CD4-positive, alpha-beta T cell treated with Interleukin-15 for 4 hours (primary cell): ENCODE results near the gene NFATC2.

Experiments
- DNase-seq: peaks from one replicate; pipeline ENCODE4 v3.0.0-alpha.2; 2020; ENCODE audit warnings: low spot score

NFATC2 gene

GRCh38 chr20:51388756-51389542 lies 153.6 kb downstream of the NFATC2 start:
- DNase-seq, result no peak

DNA sequence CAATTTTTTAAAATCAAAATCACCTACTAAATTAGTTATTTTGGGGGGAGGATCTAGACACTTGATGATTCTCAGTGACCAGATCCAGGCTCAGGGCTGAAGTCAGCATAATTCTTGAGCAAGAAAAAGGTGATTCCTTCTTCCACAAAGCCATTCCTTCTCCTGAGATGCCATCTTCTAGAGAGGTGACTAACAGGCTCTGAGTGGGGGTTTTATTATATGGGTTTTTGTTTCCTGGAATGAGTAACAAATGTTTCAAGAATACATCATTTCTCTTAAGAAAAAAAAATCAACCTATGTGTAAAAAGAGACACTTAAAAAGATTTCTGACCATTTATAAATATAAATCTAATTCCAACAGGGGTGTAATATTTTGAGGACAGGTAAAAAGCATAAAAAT lies 154.3 kb downstream of the NFATC2 start:
- no peak for DNase-seq

- DNase-seq, result no peak
Observed at GRCh38 chr20:51387125-51387875, 155.2 kb downstream of the NFATC2 start.

DNA sequence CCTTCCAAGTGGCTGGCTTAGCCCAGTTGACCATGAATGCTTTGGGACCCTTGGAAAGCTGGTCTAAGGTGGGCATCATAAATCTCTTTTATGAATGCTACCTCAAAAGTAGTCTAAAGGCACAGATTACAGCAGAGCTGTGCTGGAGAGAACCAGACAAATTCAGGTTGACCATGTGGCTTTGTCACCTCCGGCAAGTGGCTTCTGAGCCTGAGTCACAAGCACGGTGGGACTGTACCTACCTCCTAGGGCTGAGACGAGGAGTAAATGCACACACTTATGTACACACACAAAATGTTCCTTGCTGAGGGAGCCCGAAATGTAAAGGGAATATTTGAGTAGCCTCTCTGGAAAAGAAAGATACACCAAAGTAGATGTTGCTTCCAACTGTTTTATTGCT lies 155.9 kb downstream of the NFATC2 start:
- DNase-seq, result peak; percentile 62

- peak; percentile 41 for DNase-seq
Observed at GRCh38 chr20:51385646-51386530, 156.6 kb downstream of the NFATC2 start.

DNA sequence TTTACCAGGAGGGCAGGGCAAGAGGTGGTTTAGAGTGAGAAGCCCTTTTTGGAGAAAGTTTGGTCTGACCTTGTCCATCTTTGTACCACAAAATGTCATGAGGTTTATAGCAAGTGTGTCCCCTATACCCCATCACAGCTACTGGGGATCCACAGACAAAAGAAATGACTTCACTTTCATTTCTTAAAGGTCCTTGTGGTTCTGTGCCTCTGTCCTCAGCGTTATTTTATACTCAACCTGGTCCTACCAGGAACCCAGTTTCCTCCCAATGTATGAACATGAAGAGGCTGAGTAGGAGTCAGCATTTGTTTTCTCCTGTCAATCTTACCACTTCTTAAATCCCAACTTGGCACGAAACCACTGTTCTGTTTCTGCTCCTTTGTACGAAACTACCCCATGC lies 157.6 kb downstream of the NFATC2 start:
- no peak for DNase-seq

- DNase-seq, result no peak
Observed at GRCh38 chr20:51383891-51384510, 158.5 kb downstream of the NFATC2 start.

DNA sequence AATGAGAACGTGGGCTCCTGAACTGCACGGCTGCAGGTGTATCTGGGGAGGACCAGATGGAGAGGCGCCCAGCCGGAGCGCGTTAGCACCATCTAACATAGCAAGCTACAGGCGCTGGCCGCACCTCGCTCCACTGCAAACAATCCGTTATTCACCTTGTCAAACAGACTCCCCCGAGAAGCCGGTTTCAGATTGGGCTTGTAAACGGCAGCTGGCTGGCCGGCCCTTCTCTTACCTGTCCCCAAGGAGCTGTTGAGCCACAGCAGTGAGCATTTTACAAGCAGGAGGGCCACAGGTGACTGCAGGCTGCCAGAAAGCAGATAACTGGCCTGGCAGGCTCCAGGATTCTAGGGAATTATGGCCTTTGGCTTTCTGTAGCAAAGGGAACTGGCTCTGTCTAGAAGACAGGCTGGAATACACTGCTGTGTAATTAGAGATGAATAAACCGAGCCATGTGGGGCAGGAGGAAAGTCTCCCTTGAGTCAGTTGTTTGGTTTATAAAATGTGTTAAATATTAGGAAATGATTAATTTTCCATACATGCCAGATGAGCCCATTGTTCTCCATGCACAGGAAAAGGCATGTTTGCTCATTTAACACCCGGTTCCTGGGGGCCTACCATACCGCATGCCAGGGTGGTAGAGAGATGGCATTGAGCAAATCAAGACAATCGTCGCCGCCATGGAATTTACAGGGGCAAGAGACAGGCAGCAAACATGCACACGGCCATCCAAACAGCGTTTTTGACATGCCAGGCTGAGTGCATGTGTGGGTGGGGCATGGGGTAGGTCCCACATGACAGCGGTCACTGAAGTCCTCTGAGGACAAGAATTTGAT lies 159.3 kb downstream of the NFATC2 start:
- DNase-seq, result no peak

- DNase-seq, result no peak
Observed at GRCh38 chr20:51382111-51382985, 160.2 kb downstream of the NFATC2 start.

- DNase-seq, result no peak
Observed at GRCh38 chr20:51381557-51381956, 161.0 kb downstream of the NFATC2 start.

DNA sequence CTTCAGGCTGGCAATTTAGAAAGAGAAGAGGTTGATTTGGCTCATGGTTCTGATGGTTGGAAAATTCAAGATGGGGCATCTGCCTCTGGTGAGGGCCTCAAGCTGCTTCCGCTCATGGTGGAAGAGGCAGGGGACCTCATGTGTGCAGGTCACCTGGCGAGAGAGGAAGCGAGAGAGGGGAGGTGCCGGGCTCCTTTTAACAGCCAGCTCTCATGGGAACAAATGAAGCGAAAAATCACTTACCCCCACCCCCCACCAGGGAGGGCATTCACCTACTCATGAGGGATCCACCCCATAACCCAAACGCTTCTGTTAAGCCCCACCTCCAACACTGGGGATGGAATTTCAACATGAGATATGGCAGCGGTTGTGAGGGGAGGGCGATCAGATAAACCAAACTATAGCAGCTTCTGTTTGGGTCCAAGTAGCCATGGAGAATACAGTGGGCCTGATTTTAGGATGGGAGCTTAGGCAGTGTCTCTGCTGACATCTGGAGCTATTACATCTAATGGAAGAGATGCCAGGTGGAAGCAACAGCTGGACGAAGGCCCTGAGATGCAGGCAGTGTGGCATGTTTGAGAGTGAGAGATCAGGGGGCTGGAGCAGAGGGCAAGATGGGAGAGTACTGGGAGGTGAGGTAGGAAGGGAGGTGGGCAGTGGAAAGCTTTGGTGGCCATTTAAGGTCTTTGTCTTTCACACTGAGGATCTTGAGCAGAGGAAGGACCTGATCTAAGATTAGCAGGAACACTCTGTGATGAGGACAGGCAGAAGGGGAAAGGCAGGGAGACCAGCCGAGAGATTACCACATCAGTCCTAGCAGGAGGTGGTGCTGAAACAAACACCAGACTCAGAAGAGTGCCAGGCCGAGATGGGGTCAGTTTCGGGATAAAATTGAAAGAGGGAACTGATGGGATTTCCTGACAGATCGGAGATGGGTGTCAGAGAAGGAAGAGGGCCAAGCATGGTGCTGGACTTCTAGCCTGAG lies 161.8 kb downstream of the NFATC2 start:
- DNase-seq, result no peak

GRCh38 chr20:51379601-51380341 lies 162.7 kb downstream of the NFATC2 start:
- DNase-seq, result no peak

DNA sequence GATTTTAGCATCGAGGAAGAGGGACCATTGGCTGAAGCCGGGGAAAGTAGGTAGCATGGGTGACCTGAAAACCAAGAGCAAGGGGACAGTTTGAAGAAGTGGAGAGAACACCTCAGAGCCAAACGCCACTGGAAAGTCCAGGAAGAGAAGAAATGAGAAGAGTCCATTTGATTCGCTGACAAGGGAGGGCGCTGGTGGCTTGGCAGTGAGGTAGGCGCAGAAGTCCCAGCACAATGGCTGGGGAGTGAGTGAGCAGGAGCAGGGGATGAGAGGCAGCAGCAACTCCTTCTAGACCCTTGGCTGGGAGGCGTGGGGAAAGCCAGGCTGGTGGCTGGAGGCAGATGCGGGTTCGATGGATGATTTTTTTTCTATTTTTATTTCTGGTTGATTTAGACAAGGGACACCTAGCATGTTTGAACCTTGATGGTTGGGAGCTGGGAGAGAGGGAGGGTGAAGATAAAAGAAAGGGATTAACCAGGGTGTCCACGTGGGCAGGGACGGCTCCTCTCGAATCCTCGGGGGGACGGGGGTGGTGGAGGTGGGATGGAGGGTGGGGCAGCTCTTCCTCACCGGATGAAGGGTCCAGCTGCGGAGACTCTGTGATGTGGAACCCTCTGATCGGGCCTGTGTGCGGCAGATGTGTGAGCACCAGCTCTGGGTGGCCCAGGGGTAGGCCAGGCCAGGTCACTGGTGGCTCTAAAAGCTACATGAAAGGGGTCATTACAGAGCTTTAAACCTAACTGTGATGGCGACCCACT lies 164.2 kb downstream of the NFATC2 start:
- no peak for DNase-seq

DNA sequence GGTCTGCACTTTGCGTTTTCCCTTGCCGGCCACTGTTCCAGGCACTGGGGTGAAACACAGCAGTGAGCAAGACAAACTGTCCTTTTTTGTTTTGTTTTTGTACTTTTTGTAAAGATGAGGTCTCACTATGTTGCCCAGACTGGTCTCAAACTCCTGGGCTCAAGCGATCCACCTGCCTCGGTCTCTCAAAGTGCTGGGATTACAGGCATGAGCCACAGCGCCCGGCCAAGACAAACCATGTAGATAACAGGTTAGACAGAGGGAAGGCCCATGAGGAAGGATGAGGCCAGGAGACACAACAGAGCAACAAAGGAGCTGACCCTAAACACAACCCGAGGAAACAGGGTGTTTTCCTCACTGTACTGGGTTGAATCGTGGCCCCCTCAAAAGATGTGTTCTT lies 165.4 kb downstream of the NFATC2 start:
- no peak for DNase-seq

DNA sequence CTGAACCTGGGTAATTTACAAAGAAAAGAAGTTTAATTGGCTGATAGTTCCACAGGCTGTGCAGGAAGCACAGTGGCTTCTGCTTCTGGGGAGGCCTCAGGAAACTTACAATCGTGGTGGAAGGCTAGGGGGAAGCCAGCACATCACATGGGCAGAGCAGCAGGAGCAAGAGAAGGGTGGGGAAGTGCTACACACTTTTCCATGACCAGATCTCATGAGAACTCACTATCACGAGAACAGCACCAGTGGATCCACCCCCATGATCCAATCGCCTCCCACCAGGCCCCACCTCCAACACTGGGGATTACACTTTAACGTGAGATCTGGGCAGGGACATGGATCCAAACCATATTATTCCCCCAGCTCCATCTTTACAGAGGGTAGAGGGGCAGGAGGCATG lies 166.4 kb downstream of the NFATC2 start:
- DNase-seq, result no peak

DNA sequence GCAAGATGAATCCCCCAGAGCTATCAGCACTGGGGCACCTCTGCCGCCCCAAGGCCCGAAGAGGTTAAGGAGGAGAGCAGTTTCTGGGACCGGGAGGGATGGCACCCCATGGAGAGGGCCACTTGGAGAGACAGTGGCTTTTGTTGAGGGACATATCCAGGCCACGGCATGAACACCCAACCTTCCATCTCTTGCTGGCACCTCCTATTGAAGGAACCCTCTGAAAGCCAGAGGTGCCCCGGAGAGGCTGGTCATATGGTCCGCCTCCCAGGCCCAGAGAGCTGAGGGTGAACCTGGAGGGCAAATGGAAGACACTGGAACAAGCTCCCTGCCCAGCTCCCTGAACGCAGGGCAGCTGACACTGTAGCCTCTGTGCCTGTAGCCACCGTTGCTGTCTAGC lies 167.0 kb downstream of the NFATC2 start:
- no peak for DNase-seq

GRCh38 chr20:51374961-51375360 lies 167.6 kb downstream of the NFATC2 start:
- no peak for DNase-seq
